ENCODE measurements around the gene SLC22A5.
A peak's percentile ranks its signal among the peaks of the same experiment; 100 is the strongest.

Gene SLC22A5

DNA sequence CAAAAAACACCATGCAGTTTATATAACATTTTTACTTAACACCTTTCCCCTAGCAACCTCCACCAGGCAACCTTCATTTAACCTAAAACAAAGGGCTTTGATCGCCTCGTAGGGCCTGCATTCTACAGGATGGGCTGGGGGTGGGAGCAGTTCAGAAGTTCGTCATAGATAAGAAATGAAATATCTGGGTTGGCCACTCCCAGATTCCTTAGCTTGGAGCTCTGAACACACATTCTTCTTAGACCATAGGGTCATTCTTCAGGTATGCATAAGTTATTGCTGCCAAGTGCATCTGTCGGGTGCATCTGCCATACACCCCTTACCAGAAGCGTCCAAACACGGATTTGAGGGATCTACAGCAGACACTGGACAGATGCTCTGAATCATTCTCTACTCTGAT lies 4.3 kb upstream of the SLC22A5 start:
- DNase-seq (ENCODE audit: low read depth), result no peak

DNA sequence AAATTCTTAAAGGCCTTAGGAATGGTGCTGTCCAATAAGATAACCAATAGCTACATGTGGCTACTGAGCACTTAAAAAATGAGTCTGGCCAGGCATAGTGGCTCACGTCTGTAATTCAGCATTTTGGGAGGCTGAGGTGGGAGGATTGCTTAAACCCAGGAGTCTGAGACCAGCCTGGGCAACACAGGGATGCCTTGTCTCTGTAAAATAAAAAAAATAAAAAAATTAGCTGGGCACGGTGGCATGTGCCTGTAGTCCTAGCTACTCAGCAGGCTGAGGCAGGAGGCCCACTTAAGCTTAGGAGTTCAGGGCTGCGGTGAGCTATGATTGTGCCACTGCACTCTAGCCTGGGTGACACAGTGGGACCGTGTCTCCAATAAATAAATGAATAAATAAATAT lies 1.3 kb upstream of the SLC22A5 start:
- DNase-seq (ENCODE audit: low read depth), result no peak

DNA sequence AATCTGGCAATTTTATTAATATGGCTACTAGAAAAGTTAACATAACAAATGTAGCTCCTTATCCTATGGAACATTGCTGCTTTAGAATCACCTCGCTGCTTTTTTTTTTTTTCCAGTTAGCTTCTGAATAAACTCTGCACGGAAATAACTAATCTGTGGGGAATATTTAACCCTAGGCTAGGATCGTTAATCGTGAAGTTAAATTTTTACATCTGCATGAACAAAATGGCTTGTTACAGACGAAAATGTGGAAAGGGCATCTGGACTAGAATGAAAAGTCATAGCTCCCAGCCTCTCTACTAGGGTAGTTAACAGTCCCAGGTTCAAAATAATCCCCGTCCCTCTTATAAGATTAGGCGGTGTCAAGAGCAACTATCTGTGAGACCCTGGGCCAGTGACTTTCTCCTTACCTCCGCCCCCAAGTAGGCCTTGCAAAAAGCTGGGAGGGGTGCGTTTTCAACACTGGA lies 470 bp upstream of the SLC22A5 start:
- DNase-seq (ENCODE audit: low read depth), result no peak

DNA sequence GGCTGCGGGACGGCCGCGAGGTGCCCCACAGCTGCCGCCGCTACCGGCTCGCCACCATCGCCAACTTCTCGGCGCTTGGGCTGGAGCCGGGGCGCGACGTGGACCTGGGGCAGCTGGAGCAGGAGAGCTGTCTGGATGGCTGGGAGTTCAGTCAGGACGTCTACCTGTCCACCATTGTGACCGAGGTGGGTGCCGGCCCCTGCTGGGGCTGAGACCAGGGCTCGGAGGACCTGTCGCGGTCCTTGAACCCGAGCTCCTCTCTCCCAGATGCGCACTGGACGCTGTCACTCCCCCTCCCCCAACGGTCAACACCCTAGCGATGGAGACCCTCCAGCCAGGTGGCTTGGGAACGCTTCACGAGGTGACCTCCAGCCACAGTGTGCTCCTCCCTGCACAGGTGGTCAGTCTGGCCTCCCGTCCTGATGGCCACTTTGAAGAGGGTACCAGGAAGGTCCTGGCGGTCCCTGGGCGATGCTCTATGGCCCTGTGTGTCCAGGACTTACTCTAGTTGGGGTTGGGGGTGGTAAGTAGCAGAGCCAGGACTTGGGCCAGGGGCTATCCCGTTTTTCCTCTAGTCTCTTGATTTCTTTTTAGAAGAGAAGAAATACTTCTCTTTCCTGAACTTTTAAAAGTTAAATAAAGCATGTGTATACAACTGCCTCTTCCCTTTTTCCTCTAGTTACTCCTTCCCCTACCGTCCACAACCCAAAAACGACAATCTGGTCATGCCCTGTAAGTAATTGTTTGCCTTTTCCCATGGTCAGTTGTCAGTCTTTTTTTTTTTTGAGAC lies 866 bp downstream of the SLC22A5 start:
- DNase-seq (ENCODE audit: low read depth), result no peak

DNA sequence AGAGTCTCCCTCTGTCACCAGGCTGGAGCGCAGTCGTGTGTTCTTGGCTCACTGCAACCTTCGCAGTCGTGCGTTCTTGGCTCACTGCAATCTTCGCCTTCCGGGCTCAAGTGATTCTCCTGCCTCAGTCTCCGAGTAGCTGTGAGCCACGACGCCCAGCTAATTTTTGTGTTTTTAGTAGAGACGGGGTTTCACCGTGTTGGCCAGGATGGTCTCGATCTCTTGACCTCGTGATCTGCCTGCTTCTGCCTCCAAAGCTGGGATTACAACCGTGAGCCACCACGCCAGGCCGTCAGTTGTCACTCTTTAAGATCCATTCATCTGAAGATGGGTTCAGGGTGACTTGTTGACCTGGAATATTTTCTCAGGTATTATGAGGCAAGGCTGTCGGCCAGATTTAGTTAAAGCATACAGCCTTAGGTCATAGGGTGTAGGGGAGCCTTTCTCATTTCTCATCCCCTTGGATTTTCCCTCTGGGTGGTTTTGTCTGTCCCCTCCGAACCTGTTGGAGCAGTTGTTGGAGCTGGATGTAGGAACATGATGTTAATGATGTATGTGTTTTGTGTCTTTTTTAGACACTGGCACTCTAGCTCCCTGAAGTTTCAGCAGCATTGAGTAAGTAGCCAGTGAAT lies 1.6 kb downstream of the SLC22A5 start:
- no peak for DNase-seq (ENCODE audit: low read depth)

DNA sequence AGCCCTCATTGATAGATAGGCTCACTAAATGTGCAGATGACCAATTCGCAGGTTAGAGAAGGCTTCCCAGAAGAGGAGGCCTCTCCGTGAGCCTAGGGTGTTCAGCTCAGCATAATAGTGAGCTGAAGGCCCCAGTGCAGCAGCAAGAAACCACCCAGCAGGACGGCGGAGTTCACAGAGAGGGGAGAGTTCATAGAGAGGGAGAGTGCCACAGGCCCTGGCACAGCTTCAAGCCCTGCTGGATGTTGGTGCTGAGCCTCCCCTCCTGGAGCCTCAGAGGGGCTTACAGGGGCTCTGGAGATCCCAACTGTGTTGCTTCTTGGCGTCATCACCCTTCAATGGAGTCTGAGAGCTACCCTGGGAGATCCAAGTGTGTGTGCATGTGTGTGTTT lies 2.1 kb downstream of the SLC22A5 start:
- no peak for DNase-seq (ENCODE audit: low read depth)

DNA sequence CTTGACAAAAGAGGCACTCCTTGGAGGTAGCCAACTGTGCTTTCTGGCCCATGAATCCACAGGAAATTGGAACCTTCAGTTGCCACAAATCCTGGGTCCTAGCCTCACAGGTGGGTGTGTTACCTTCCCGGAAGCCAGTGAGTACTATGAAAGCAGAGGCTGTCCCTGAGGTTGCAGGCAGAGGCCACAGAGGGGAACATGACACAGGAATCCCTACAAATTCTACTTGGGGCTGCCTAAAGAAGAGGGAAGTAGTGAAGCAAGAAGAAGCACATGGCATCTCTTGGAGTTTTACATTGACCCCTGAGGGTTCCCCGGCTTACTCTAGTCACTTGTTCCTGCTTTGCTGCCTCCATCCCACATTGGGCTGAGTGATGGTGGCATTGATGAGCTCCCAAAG lies 2.6 kb downstream of the SLC22A5 start:
- DNase-seq (ENCODE audit: low read depth), result no peak

DNA sequence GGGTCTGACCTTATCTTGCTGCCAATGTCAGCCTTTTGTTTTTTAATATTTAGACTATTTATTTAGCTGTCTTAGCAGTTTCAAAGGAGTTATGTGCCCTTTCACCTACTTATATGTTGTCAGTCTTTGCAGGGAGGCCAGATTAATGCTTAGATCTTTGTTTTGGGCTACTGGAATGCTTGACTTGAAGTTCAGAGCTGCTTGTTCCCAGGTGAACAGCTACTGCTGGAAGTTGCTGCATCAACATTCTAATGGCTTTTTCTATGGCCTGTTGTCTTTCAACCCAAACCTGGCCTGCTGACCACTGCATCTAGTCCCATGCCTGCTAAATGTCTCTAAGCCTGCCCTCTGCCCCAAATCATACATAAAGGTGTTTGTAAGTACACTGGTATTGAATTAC lies 3.0 kb downstream of the SLC22A5 start:
- DNase-seq (ENCODE audit: low read depth), result no peak

DNA sequence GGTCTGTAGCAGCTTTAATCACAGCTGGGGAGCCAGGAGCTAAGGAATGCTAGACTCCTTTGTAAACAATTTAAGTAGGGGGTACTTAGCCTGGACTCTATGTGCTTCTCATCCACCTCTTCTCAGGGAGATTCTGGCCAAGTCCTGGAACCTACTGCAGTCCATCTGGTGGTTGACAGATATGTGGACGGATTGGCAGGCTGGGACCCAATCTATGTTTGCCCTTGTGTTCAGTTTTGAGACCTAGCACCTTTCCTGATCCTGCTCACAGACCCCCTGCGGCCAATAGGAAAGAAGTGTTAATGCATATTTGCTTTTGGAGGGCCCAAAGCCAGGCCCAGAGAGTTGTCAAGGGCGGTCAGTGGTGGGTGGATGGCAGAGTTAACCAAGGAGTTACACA lies 6.4 kb downstream of the SLC22A5 start:
- no peak for DNase-seq (ENCODE audit: low read depth)

DNA sequence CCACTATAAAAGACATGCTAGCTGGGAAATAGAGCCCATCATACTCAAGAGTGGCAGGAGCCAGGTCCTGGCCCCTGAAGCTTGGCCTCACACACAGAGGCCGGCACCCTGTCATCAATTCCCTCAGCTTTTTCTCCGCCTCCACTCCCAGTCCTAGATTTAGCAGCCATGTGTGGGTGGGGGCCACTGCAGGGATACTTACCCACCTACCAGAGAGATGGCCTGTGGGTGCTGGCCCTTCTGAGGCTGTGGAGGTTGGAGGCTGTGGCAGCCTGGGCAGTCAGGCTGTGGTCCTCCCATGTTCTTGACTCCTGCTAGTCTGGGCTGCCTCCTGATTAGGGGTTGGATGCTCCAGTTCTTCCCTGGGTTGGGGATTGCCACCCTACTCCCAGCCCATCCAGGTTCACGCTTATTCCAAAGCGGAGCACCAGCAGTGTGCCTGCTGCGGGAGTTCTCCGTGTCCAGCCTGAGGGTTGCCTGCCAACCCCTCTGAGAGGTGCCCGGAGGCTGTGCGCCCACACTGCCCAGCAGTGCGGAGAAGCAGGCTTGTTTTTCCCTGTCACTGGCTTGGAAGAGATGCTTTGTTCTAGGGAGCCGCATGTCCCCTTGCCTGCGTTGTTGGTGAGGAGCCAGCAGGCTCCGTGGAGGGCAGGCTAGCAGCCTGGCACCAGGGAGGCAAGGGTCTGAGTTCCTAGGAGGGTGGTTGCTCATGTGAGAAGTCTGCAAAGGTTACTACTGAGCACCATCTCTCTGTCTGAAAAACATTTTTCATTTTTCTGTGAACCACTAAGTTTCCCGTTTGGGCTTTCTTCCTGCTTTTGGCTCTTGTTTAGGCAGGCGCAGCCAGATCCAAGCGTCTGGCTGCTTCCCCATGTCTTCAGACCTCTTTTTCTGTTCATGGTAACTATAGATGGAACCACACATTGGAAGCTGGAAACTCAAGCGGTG lies 7.5 kb downstream of the SLC22A5 start:
- DNase-seq (ENCODE audit: low read depth), result no peak

DNA sequence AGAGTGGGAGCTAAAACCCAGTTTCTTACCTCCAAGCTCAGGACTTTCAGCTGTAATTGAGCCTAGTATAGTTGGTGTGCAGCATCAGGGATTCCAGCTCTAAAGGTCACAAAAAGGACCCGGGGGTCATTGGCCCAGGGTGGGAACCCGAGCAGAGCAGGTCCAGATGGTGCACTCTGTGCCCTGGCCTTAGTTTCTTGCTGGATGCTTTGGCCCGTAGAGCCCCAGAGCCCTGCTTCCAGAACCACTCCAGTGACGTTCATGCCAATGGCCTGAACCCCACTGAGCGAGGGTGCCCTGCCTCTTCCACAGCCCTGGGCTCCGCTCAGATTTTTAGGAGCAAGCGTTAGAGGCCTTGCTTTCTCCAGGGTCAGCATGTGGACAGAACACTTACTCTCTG lies 8.2 kb downstream of the SLC22A5 start:
- no peak for DNase-seq (ENCODE audit: low read depth)

DNA sequence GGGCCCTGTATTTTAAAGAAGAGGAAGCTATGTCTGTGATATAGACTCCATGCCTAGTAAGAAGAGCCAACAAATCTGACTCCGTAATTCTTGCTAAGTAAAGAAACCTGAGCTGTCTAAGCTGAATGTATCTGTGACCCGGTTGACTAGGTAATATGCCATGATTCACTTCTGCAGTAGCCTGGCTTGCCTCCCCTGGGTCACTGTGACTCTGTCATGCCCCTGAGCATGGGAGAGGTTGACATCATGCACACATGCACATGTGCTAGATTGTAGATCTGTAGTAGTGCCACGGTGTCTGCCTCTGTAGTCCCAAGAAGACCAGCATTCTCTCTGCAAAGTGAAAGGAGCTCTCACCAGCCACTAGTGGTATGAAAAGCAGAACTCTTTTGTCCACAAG lies 9.1 kb downstream of the SLC22A5 start:
- no peak for DNase-seq (ENCODE audit: low read depth)

DNA sequence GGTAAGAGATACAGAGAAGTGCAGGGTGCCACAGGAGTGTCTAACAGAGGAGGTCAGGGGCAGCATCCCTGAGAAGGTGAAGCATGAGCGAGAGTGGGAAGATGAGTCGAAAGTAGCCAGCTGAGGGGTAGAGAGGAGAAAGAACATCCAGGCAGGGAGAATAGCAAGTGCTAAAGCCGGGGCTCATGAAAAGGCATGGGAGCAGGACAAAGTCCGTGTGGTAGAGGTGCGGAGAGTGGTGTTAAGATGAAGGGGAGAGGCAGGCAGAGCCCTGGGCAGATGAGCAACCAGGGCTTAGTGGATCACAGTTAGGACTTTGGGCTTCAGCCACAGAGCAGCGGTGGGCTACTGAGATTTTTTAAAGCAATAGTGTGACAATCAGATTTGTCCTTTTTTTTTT lies 10.5 kb downstream of the SLC22A5 start:
- DNase-seq (ENCODE audit: low read depth), result no peak

DNA sequence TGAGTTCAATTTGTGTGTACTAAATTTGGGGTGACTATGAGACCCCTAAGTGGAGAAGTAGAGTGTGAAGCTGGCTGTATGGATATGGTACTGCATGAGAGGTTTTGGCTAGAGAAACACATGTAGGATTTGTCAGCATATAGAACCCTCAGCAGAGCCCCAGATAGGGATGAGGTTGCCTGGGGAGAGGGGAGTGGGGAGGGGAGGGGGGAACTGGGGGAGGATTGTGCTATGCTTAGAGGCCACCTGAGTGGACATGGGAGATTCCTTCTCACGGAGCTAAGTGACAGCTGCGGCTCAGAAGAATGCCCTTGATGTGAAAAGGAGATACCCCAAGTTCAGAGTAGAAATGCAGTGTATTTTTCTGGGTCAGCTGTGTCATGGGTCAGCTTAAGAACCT lies 11.2 kb downstream of the SLC22A5 start:
- DNase-seq (ENCODE audit: low read depth), result no peak

DNA sequence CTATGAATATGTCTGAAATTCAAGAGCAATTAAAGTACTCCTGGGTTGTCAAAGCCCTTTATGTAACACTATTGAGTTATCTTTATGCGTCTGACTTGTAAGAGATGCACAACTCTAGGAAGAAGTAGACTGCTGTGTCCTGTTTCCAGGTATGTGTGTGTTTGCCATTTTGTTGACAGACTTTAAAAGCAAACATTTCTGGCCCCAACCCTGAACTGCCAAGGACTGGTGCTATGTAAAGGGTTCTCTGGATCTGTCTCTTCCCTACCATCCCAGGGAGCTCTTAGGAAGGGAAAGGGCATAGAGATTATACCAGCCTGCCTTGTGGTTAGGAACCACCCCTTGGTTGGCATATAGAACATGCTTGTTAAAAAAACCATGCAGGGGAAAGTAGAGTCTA lies 12.1 kb downstream of the SLC22A5 start:
- DNase-seq (ENCODE audit: low read depth), result no peak

DNA sequence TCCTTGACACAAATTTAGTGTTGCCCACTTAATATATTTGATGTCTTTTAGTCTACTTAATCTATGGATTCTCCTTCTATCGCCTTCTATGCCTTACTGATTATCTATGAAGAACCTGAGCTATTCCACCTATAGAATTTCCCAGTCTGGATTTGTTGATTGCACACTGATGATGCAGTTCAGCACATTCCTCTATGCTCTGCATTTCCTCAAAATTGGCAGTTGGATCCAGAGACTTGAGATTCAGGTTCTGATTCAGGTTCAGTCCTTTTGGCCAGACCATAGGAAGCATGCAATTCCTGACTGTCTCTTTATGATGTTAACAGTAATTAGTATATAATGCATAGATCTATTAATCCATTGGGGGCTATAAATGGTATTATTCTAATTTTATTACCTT lies 13.8 kb downstream of the SLC22A5 start:
- no peak for DNase-seq (ENCODE audit: low read depth)

DNA sequence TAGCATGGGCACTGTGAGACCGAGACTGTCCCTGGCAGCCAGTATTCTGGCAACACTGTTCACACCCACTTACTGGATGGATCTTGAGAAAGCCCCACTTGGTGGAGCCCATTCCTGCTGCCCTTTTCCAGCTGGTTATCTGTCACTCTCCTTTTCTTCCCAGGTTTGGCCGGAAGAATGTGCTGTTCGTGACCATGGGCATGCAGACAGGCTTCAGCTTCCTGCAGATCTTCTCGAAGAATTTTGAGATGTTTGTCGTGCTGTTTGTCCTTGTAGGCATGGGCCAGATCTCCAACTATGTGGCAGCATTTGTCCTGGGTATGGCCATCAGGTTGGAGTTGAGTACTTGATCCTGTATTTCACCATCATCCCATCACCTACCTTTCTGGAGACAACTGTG lies 14.5 kb downstream of the SLC22A5 start:
- no peak for DNase-seq (ENCODE audit: low read depth)

DNA sequence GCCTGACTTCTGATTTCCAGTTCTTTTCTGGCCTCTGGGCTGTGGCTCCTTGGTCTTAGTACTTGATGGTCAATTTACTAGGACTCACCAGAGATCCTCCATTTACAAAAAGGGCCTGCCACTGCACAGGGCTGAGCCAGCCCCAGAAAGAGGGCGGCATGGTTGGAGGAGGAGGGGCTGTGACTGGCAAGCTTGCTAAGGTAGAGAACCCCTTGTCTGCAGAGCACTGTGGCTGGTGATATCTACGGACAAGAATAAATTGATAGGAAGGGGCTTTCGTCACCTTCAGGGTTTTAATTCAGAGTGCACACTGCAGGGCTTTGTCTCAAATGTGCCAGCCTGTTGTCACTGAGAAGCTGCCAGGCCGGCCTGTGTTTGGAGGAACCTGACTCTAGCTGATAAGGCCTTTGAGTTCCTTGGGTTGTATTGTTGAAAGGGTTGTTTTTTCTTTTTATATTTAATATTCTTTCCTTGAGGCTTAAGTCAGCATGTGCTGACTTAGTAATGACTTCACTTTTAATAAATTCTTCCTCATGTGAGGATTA lies 15.1 kb downstream of the SLC22A5 start:
- DNase-seq (ENCODE audit: low read depth), result no peak

DNA sequence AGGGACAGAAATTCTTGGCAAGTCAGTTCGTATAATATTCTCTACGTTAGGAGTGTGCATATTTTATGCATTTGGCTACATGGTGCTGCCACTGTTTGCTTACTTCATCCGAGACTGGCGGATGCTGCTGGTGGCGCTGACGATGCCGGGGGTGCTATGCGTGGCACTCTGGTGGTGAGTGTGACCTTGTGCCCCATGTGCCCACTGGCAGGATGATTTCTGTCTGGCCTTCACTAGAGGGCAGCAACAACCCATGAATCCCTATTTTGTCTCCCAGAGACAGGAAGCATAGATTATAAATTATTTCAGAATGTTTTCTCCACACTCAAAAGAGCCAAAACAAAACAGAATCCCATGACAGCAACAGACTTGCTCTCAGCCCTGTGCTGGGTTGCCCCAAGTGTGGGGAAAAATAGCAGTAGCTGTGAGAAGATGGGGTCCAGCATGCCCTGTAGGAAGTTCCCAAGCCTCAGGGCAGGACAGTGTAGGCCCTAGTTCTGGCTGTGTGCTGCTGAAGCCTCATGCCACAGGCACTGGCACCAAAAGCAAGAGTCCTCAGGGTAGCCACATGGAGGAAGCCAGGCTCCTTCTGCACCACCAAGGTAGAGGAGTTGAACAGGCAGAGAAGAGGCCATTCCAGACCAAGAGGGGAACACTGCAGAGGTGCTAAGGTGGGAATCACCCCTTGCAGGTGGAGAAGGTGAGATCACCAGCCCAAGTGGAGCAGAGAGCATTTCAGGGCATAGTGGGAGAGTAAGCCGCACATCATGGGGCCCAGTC lies 16.0 kb downstream of the SLC22A5 start:
- DNase-seq (ENCODE audit: low read depth), result peak; percentile 51

DNA sequence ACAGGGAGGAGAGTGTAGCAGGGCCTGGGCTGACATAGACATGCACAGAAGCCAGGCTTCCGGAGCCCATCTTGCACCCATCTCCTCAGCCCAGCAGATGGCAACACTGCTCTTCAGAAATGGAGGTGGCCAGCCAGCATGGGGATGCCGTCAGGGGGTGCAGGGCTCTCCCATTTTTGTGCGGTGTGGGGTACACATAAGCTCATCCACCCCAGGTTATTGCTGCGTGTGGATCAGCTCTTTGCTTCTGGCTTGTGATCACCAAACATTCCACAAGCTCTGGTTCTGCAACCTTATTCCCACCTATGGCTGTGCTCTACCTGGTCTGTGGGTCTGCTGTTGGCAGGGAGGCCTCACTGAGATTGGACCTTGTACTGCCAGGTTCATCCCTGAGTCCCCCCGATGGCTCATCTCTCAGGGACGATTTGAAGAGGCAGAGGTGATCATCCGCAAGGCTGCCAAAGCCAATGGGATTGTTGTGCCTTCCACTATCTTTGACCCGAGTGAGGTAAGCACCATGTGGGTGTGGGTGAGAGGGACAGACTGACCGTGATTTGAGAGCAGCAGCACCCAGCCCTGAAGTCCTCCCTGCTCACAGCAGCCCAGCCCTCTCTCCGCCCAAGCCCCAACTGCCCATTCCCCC lies 17.3 kb downstream of the SLC22A5 start:
- DNase-seq (ENCODE audit: low read depth), result peak; percentile 67

DNA sequence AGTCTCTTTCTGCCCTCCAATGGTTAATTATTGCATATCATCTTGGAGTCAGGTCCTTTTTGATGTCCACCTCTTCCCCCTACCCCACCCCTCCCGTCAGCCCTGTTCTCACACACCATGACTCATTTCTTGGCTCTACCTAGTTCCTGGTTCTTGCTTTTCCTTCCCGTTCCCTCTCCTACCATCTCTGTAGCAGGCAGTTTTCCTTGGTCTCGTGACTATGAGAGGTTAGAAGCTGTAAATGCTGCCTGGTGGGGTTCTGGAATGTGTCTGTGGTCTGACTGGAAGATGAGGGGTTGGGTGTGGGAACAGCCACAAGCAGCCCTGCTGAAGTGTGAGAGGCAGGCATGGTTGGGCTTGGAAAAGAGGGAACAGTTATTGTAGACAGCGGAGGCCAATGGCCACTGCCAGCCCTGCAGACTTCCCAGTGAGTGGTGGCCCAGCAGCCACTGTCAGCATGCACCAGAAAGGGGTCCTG lies 18.2 kb downstream of the SLC22A5 start:
- DNase-seq (ENCODE audit: low read depth), result no peak

All from T follicular helper cell (primary cell).